WTC11 (cell line): ENCODE measurements around the gene VTI1A. TPM values are rescaled to one million over a fixed set of nuclear protein-coding genes. Genes with fewer than 3 reads are reported as not detected.

ENCODE experiments used
- ATAC-seq: fragments of 200-7000 bp; cut with Tn5 transposase; 2 replicates; pipeline ENCODE4 v1.10.0; 2021; ENCODE audit warnings: mild to moderate bottlenecking, moderate library complexity
- CTCF ChIA-PET: fragments of 300-600 bp; sonication (Branson Sonifier 250); formaldehyde crosslinking; loops from one replicate; lab custom pipeline; 2021; ENCODE audit warnings: antibody characterized with exemption; lab: Charles Lee
- POLR2A ChIA-PET: fragments of 350-600 bp; sonication (Branson Sonifier 250); formaldehyde crosslinking; loops from one replicate; lab custom pipeline; 2021; ENCODE audit warnings: antibody characterized with exemption; lab: Charles Lee
- DNase-seq: peaks from one replicate; pipeline ENCODE4 v3.0.0; 2021; ENCODE audit warnings: low spot score
- H3K27ac Mint-ChIP-seq: 2 replicates; pipeline ENCODE4 v1.8.0; 2021; ENCODE audit warnings: mixed read lengths
- H3K27me3 Mint-ChIP-seq: 2 replicates; pipeline ENCODE4 v1.8.0; 2021; ENCODE audit warnings: low read depth, mild to moderate bottlenecking, moderate library complexity, mixed read lengths
- H3K36me3 Mint-ChIP-seq: 2 replicates; pipeline ENCODE4 v1.8.0; 2021; ENCODE audit warnings: mixed read lengths
- H3K4me1 Mint-ChIP-seq: 2 replicates; pipeline ENCODE4 v1.8.0; 2022; ENCODE audit warnings: mixed read lengths
- H3K4me3 Mint-ChIP-seq: 2 replicates; pipeline ENCODE4 v1.8.0; 2021; ENCODE audit warnings: mild to moderate bottlenecking, moderate library complexity, mixed read lengths
- H3K9me3 Mint-ChIP-seq: 2 replicates; pipeline ENCODE4 v1.8.0; 2021; ENCODE audit warnings: mixed read lengths
- CBFB ChIP-seq: sonication (generic); formaldehyde crosslinking; IDR thresholded peaks from 2 replicates; pipeline ENCODE4 v1.8.1; 2022; ENCODE audit warnings: mild to moderate bottlenecking, low read depth, missing genetic modification reagents
- ETV6 ChIP-seq: sonication (generic); formaldehyde crosslinking; IDR thresholded peaks from 2 replicates; pipeline ENCODE4 v1.8.1; 2022; ENCODE audit warnings: mild to moderate bottlenecking, missing genetic modification reagents
- GABPB1 ChIP-seq: sonication (generic); formaldehyde crosslinking; IDR thresholded peaks from 2 replicates; pipeline ENCODE4 v1.8.1; 2023; ENCODE audit warnings: mild to moderate bottlenecking, missing genetic modification reagents
- IRF2 ChIP-seq: sonication (generic); formaldehyde crosslinking; IDR thresholded peaks from 2 replicates; pipeline ENCODE4 v1.8.0; 2022; ENCODE audit warnings: low read depth, missing genetic modification reagents, borderline replicate concordance
- MXD4 ChIP-seq: fragments of 250-450 bp; sonication (Bioruptor Pico); IDR thresholded peaks from 2 replicates; pipeline ENCODE4 v1.8.0; 2021; ENCODE audit warnings: mild to moderate bottlenecking, moderate library complexity, borderline replicate concordance
- NFYB ChIP-seq: sonication (generic); formaldehyde crosslinking; conservative IDR thresholded peaks from 2 replicates; pipeline ENCODE4 v1.8.0; 2022; ENCODE audit warnings: low read depth, missing genetic modification reagents
- RELA ChIP-seq: sonication (generic); formaldehyde crosslinking; IDR thresholded peaks from 2 replicates; pipeline ENCODE4 v1.8.1; 2022; ENCODE audit warnings: missing genetic modification reagents, mild to moderate bottlenecking, borderline replicate concordance
- SOX15 ChIP-seq: fragments of 250-450 bp; sonication (Bioruptor Pico); IDR thresholded peaks from 2 replicates; pipeline ENCODE4 v1.9.0; 2021; ENCODE audit warnings: mild to moderate bottlenecking
- TP53 ChIP-seq: sonication (generic); formaldehyde crosslinking; IDR thresholded peaks from 2 replicates; pipeline ENCODE4 v1.8.1; 2023; ENCODE audit warnings: mild to moderate bottlenecking, missing genetic modification reagents
- ZNF263 ChIP-seq: sonication (generic); formaldehyde crosslinking; IDR thresholded peaks from 2 replicates; pipeline ENCODE4 v1.8.1; 2022; ENCODE audit warnings: low read depth, mild to moderate bottlenecking, moderate library complexity, missing genetic modification reagents
- ZNF671 ChIP-seq: fragments of 250-450 bp; sonication (Bioruptor Pico); IDR thresholded peaks from 2 replicates; pipeline ENCODE4 v1.8.0; 2021; ENCODE audit warnings: mild to moderate bottlenecking
- total RNA-seq: library from RNA; stranded (reverse); gene quantifications from 3 replicates; pipeline ENCODE4 v1.2.3, GENCODE V29; 2021
- TF ChIP-seq, protein P1 (sequence below): sonication (generic); formaldehyde crosslinking; IDR thresholded peaks from 2 replicates; pipeline ENCODE4 v1.8.0; 2022; ENCODE audit warnings: mild to moderate bottlenecking, missing genetic modification reagents
- TF ChIP-seq, protein P2 (sequence below): sonication (generic); formaldehyde crosslinking; IDR thresholded peaks from 2 replicates; pipeline ENCODE4 v1.8.1; 2023; ENCODE audit warnings: mild to moderate bottlenecking, missing genetic modification reagents, borderline replicate concordance
- TF ChIP-seq, protein P3 (sequence below): fragments of 200-600 bp; IDR thresholded peaks from 2 replicates; pipeline ENCODE4 v1.8.0; 2022; ENCODE audit warnings: antibody characterized with exemption
- TF ChIP-seq, protein P4 (sequence below): fragments of 250-450 bp; sonication (Bioruptor Pico); IDR thresholded peaks from 2 replicates; pipeline ENCODE4 v2.1.2; 2022; ENCODE audit warnings: mild to moderate bottlenecking, moderate library complexity
- TF ChIP-seq, protein P5 (sequence below): sonication (generic); formaldehyde crosslinking; IDR thresholded peaks from 2 replicates; pipeline ENCODE4 v1.8.1; 2023; ENCODE audit warnings: mild to moderate bottlenecking, moderate library complexity, missing genetic modification reagents
- TF ChIP-seq, protein P6 (sequence below): sonication (generic); formaldehyde crosslinking; IDR thresholded peaks from 2 replicates; pipeline ENCODE4 v1.8.1; 2023; ENCODE audit warnings: mild to moderate bottlenecking, missing genetic modification reagents, moderate library complexity
- TF ChIP-seq, protein P7 (sequence below): sonication (generic); formaldehyde crosslinking; IDR thresholded peaks from 2 replicates; pipeline ENCODE4 v1.8.0; 2022; ENCODE audit warnings: mild to moderate bottlenecking, missing genetic modification reagents

The VTI1A gene
- total RNA-seq, 1 experiment from 2014 or later = 20.1 TPM

DNA sequence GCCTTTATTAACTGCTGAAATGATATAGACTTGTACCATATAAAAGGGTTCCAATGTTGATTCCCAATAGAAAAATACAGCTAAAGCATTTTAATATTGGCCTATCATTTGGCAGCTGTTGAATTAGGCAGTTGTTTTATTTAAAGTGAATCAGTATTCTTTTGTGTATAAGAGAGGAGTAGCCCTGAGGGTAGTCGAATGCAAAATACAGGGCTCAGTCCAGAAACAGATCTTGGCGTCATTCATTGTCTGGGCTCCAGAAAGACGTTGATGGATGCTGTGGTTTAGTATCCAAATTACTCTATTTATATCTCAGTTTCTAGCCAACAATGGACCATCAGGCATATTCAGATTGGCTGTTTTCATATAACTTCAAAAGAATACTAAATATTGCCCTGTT is 193.6 kb downstream of the VTI1A start (continued):
- TF ChIP-seq ZNF671 (CRISPR knock-in tag) (no peak), SOX15 (CRISPR knock-in tag) (no peak), TP53 (CRISPR knock-in tag) (no peak)
- TF ChIP-seq, protein P1, sequence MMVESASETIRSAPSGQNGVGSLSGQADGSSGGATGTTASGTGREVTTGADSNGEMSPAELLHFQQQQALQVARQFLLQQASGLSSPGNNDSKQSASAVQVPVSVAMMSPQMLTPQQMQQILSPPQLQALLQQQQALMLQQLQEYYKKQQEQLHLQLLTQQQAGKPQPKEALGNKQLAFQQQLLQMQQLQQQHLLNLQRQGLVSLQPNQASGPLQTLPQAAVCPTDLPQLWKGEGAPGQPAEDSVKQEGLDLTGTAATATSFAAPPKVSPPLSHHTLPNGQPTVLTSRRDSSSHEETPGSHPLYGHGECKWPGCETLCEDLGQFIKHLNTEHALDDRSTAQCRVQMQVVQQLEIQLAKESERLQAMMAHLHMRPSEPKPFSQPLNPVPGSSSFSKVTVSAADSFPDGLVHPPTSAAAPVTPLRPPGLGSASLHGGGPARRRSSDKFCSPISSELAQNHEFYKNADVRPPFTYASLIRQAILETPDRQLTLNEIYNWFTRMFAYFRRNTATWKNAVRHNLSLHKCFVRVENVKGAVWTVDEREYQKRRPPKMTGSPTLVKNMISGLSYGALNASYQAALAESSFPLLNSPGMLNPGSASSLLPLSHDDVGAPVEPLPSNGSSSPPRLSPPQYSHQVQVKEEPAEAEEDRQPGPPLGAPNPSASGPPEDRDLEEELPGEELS (CRISPR knock-in tag) = no peak
- TF ChIP-seq, protein P2, sequence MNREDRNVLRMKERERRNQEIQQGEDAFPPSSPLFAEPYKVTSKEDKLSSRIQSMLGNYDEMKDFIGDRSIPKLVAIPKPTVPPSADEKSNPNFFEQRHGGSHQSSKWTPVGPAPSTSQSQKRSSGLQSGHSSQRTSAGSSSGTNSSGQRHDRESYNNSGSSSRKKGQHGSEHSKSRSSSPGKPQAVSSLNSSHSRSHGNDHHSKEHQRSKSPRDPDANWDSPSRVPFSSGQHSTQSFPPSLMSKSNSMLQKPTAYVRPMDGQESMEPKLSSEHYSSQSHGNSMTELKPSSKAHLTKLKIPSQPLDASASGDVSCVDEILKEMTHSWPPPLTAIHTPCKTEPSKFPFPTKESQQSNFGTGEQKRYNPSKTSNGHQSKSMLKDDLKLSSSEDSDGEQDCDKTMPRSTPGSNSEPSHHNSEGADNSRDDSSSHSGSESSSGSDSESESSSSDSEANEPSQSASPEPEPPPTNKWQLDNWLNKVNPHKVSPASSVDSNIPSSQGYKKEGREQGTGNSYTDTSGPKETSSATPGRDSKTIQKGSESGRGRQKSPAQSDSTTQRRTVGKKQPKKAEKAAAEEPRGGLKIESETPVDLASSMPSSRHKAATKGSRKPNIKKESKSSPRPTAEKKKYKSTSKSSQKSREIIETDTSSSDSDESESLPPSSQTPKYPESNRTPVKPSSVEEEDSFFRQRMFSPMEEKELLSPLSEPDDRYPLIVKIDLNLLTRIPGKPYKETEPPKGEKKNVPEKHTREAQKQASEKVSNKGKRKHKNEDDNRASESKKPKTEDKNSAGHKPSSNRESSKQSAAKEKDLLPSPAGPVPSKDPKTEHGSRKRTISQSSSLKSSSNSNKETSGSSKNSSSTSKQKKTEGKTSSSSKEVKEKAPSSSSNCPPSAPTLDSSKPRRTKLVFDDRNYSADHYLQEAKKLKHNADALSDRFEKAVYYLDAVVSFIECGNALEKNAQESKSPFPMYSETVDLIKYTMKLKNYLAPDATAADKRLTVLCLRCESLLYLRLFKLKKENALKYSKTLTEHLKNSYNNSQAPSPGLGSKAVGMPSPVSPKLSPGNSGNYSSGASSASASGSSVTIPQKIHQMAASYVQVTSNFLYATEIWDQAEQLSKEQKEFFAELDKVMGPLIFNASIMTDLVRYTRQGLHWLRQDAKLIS (CRISPR knock-in tag) = no peak

DNA sequence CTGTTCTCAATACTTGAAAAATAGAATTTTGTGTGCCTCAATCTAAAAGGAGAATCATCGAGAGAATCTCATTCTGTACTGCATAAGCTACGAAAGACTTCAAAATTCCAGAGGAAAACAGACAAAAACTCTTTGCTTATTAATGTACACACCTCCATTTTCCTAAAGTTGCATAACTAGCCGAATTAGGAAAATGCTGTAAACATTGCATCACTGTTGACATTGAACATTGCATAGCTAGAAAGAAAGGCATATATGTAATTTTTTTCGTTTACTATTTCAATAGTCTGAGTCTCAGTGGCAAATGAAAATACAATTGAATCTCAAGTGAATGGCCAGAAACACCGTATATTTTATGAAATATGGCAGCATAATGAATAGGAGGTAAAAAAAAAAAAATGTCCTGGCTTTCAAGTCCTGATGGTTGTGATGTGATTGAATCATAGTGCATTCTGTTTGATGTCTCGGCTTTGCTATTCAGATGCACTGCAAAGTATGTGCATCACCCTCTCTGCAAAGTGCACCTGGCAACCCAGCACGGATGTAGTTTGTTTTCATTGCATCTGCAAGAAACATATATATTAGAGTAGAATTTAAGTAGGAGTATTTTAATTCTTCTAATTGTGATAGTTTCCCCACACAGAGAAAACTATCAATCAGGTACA is 196.7 kb downstream of the VTI1A start:
- no peak for ATAC-seq
- TF ChIP-seq NFYB (CRISPR knock-in tag) (no peak), GABPB1 (peak; percentile 99), TP53 (CRISPR knock-in tag) (no peak)
- TF ChIP-seq, all 79 proteins: peak for 1
- CTCF ChIA-PET = no interaction called here
- DNase-seq = no peak
- Mint-ChIP-seq H3K4me1 (peaks cover 8% of the 10 kb centered on the region), H3K9me3 (no peaks in the 10 kb centered on the region), H3K36me3 (no peaks in the 10 kb centered on the region), H3K27me3 (no peaks in the 10 kb centered on the region), H3K4me3 (no peak overlapping the region), H3K27ac (no peak overlapping the region)
- POLR2A ChIA-PET = no interaction called here

DNA sequence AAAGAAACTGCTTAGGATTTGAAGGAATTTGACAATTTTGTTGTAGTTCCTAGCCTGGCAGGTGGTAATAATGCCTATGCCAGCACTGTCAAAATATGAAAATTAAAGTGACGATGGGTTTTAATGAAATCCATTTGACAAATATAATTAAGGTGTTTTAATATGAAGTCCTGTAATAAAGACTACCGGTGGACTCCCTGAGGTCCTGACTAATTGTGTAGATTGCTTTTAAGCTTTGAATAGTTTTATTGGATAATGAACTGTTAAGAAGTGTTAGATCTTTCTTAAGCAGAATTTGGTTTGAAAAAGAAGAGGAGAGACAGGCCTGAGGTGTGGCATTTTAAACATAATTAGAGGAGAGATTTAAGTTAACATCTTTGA is 197.2 kb downstream of the VTI1A start:
- ATAC-seq (no peak), DNase-seq (no peak)
- POLR2A ChIA-PET = no interaction called here
- Mint-ChIP-seq H3K27me3 (no peaks in the 10 kb centered on the region), H3K9me3 (no peaks in the 10 kb centered on the region), H3K36me3 (no peaks in the 10 kb centered on the region), H3K4me3 (no peak overlapping the region), H3K27ac (no peak overlapping the region), H3K4me1 (peaks cover 12% of the 10 kb centered on the region)
- CTCF ChIA-PET = no interaction called here
- TF ChIP-seq ZNF263 (no peak), TP53 (CRISPR knock-in tag) (no peak), CBFB (CRISPR knock-in tag) (no peak), IRF2 (CRISPR knock-in tag) (no peak), RELA (CRISPR knock-in tag) (no peak), ETV6 (CRISPR knock-in tag) (no peak), MXD4 (CRISPR knock-in tag) (no peak)
- TF ChIP-seq, protein P3, sequence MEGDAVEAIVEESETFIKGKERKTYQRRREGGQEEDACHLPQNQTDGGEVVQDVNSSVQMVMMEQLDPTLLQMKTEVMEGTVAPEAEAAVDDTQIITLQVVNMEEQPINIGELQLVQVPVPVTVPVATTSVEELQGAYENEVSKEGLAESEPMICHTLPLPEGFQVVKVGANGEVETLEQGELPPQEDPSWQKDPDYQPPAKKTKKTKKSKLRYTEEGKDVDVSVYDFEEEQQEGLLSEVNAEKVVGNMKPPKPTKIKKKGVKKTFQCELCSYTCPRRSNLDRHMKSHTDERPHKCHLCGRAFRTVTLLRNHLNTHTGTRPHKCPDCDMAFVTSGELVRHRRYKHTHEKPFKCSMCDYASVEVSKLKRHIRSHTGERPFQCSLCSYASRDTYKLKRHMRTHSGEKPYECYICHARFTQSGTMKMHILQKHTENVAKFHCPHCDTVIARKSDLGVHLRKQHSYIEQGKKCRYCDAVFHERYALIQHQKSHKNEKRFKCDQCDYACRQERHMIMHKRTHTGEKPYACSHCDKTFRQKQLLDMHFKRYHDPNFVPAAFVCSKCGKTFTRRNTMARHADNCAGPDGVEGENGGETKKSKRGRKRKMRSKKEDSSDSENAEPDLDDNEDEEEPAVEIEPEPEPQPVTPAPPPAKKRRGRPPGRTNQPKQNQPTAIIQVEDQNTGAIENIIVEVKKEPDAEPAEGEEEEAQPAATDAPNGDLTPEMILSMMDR = no peak
- TF ChIP-seq, protein P4, sequence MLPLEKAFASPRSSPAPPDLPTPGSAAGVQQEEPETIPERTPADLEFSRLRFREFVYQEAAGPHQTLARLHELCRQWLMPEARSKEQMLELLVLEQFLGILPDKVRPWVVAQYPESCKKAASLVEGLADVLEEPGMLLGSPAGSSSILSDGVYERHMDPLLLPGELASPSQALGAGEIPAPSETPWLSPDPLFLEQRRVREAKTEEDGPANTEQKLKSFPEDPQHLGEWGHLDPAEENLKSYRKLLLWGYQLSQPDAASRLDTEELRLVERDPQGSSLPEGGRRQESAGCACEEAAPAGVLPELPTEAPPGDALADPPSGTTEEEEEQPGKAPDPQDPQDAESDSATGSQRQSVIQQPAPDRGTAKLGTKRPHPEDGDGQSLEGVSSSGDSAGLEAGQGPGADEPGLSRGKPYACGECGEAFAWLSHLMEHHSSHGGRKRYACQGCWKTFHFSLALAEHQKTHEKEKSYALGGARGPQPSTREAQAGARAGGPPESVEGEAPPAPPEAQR = no peak
- TF ChIP-seq, protein P5, sequence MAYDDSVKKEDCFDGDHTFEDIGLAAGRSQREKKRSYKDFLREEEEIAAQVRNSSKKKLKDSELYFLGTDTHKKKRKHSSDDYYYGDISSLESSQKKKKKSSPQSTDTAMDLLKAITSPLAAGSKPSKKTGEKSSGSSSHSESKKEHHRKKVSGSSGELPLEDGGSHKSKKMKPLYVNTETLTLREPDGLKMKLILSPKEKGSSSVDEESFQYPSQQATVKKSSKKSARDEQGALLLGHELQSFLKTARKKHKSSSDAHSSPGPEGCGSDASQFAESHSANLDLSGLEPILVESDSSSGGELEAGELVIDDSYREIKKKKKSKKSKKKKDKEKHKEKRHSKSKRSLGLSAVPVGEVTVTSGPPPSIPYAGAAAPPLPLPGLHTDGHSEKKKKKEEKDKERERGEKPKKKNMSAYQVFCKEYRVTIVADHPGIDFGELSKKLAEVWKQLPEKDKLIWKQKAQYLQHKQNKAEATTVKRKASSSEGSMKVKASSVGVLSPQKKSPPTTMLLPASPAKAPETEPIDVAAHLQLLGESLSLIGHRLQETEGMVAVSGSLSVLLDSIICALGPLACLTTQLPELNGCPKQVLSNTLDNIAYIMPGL = no peak
- TF ChIP-seq, protein P6, sequence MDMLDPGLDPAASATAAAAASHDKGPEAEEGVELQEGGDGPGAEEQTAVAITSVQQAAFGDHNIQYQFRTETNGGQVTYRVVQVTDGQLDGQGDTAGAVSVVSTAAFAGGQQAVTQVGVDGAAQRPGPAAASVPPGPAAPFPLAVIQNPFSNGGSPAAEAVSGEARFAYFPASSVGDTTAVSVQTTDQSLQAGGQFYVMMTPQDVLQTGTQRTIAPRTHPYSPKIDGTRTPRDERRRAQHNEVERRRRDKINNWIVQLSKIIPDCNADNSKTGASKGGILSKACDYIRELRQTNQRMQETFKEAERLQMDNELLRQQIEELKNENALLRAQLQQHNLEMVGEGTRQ (CRISPR knock-in tag) = no peak
- TF ChIP-seq, protein P7, sequence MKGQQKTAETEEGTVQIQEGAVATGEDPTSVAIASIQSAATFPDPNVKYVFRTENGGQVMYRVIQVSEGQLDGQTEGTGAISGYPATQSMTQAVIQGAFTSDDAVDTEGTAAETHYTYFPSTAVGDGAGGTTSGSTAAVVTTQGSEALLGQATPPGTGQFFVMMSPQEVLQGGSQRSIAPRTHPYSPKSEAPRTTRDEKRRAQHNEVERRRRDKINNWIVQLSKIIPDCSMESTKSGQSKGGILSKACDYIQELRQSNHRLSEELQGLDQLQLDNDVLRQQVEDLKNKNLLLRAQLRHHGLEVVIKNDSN (CRISPR knock-in tag) = no peak
- TF ChIP-seq, protein P1 (CRISPR knock-in tag) = no peak
